Activated naive CD8-positive, alpha-beta T cell treated with anti-CD3 and anti-CD28 coated beads, Interleukin-2, amount 10 ng/mL, durations not matched to agents 7 days and 5 days (primary cell): Measurements from ENCODE around the gene JAZF1. TPM values are rescaled to one million over a fixed set of nuclear protein-coding genes. Genes with fewer than 3 reads are reported as not detected.
"Not testable (repeated sequence)": the region's sequence is repeated elsewhere in the genome, so short reads cannot be mapped to it uniquely, and the experiment has no call there.

Experiments
- ATAC-seq: fragments of 150-1000 bp; cut with Tn5 transposase; one replicate; pipeline ENCODE4 v1.10.0; 2021; ENCODE audit warnings: low read depth, moderate library complexity
- POLR2A ChIA-PET: fragments of 350-600 bp; sonication (Branson Sonifier 250); formaldehyde crosslinking; loops from one replicate; lab custom pipeline; 2021; ENCODE audit warnings: antibody characterized with exemption; lab: Charles Lee
- DNase-seq: peaks from one replicate; pipeline ENCODE4 v3.0.0; 2021
- H3K27ac Mint-ChIP-seq: one replicate; pipeline ENCODE4 v1.8.0; 2022; ENCODE audit warnings: mild to moderate bottlenecking, mixed read lengths
- H3K27me3 Mint-ChIP-seq: one replicate; pipeline ENCODE4 v1.8.0; 2022; ENCODE audit warnings: mild to moderate bottlenecking, moderate library complexity, mixed read lengths
- H3K36me3 Mint-ChIP-seq: one replicate; pipeline ENCODE4 v1.8.0; 2021; ENCODE audit warnings: mild to moderate bottlenecking, mixed read lengths
- H3K4me1 Mint-ChIP-seq: one replicate; pipeline ENCODE4 v1.8.0; 2021; ENCODE audit warnings: mixed read lengths
- H3K4me3 Mint-ChIP-seq: one replicate; pipeline ENCODE4 v1.8.0; 2022; ENCODE audit warnings: mild to moderate bottlenecking, moderate library complexity, mixed read lengths
- H3K9me3 Mint-ChIP-seq: one replicate; pipeline ENCODE4 v1.8.0; 2021; ENCODE audit warnings: mixed read lengths
- total RNA-seq, 2 experiments: library from RNA; stranded (reverse); gene quantifications; one replicate each; pipeline ENCODE4 v1.2.3, GENCODE V29; 2021

JAZF1 gene
- total RNA-seq, 2 experiments from 2014 or later = 4.4 to 4.7 TPM

GRCh38 chr7:27869056-27869455 is 311.5 kb downstream of the JAZF1 start:
- H3K4me3 Mint-ChIP-seq = no peak overlapping the region
- no peaks in the 10 kb centered on the region for H3K9me3 Mint-ChIP-seq
- POLR2A ChIA-PET = no interaction called here
- no peaks in the 10 kb centered on the region for H3K36me3 Mint-ChIP-seq
- DNase-seq = no peak
- no peak for ATAC-seq
- no peaks in the 10 kb centered on the region for H3K27me3 Mint-ChIP-seq
- H3K4me1 Mint-ChIP-seq = peaks cover 8% of the 10 kb centered on the region
- no peak overlapping the region for H3K27ac Mint-ChIP-seq

GRCh38 chr7:27868131-27868550 is 312.5 kb downstream of the JAZF1 start:
- Mint-ChIP-seq H3K36me3 (no peaks in the 10 kb centered on the region), H3K9me3 (no peaks in the 10 kb centered on the region), H3K4me1 (peaks cover 8% of the 10 kb centered on the region), H3K27ac (no peak overlapping the region), H3K4me3 (no peak overlapping the region), H3K27me3 (no peaks in the 10 kb centered on the region)
- ATAC-seq (no peak), DNase-seq (no peak)
- POLR2A ChIA-PET = no interaction called here

GRCh38 chr7:27866828-27867672 is 313.5 kb downstream of the JAZF1 start:
- Mint-ChIP-seq H3K36me3 (no peaks in the 10 kb centered on the region), H3K4me1 (peaks cover 8% of the 10 kb centered on the region), H3K9me3 (no peaks in the 10 kb centered on the region), H3K4me3 (no peak overlapping the region), H3K27ac (no peak overlapping the region), H3K27me3 (no peaks in the 10 kb centered on the region)
- POLR2A ChIA-PET = no interaction called here
- ATAC-seq (no peak), DNase-seq (no peak)

- peaks cover 8% of the 10 kb centered on the region for H3K4me1 Mint-ChIP-seq
- no peak overlapping the region for H3K27ac Mint-ChIP-seq
- H3K27me3 Mint-ChIP-seq = no peaks in the 10 kb centered on the region
- H3K36me3 Mint-ChIP-seq = no peaks in the 10 kb centered on the region
- H3K4me3 Mint-ChIP-seq = no peak overlapping the region
- no peaks in the 10 kb centered on the region for H3K9me3 Mint-ChIP-seq
- peak; percentile 76 for ATAC-seq
- no peak for DNase-seq
- POLR2A ChIA-PET = no interaction called here
These were observed 314.3 kb downstream of the JAZF1 start for GRCh38 chr7:27866256-27866655.

- POLR2A ChIA-PET = no interaction called here
- Mint-ChIP-seq H3K27me3 (peaks cover 4% of the 10 kb centered on the region), H3K36me3 (no peaks in the 10 kb centered on the region), H3K4me3 (no peak overlapping the region), H3K4me1 (peaks cover 8% of the 10 kb centered on the region), H3K27ac (no peak overlapping the region), H3K9me3 (no peaks in the 10 kb centered on the region)
- DNase-seq = no peak
- ATAC-seq = no peak
These were observed 316.7 kb downstream of the JAZF1 start for GRCh38 chr7:27863880-27864279.

- no peak for ATAC-seq
- Mint-ChIP-seq H3K27me3 (peaks cover 4% of the 10 kb centered on the region), H3K4me3 (no peak overlapping the region), H3K4me1 (peaks cover 6% of the 10 kb centered on the region), H3K9me3 (peaks cover 5% of the 10 kb centered on the region), H3K27ac (no peak overlapping the region), H3K36me3 (no peaks in the 10 kb centered on the region)
- POLR2A ChIA-PET = no interaction called here
- DNase-seq = no peak
These were observed 318.8 kb downstream of the JAZF1 start for GRCh38 chr7:27861747-27862146.

GRCh38 chr7:27860800-27861199 is 319.8 kb downstream of the JAZF1 start:
- Mint-ChIP-seq H3K27ac (no peak overlapping the region), H3K27me3 (peaks cover 4% of the 10 kb centered on the region), H3K36me3 (no peaks in the 10 kb centered on the region), H3K4me1 (no peaks in the 10 kb centered on the region), H3K9me3 (peaks cover 7% of the 10 kb centered on the region), H3K4me3 (no peak overlapping the region)
- POLR2A ChIA-PET = no interaction called here
- no peak for DNase-seq
- no peak for ATAC-seq

GRCh38 chr7:27856703-27857485 is 323.7 kb downstream of the JAZF1 start:
- H3K27ac Mint-ChIP-seq, ATAC-seq, H3K36me3 Mint-ChIP-seq, DNase-seq, H3K27me3 Mint-ChIP-seq, H3K4me1 Mint-ChIP-seq, POLR2A ChIA-PET, H3K4me3 Mint-ChIP-seq: not testable (repeated sequence)
- peaks cover 15% of the 10 kb centered on the region for H3K9me3 Mint-ChIP-seq

- POLR2A ChIA-PET = no interaction called here
- H3K9me3 Mint-ChIP-seq = peaks cover 7% of the 10 kb centered on the region
These were observed 330.1 kb downstream of the JAZF1 start for GRCh38 chr7:27850531-27850930.

GRCh38 chr7:27846388-27846787 is 334.2 kb downstream of the JAZF1 start:
- no peak overlapping the region for H3K4me3 Mint-ChIP-seq
- no peaks in the 10 kb centered on the region for H3K36me3 Mint-ChIP-seq
- H3K9me3 Mint-ChIP-seq = no peaks in the 10 kb centered on the region
- ATAC-seq = no peak
- H3K4me1 Mint-ChIP-seq = peaks cover 2% of the 10 kb centered on the region
- no peaks in the 10 kb centered on the region for H3K27me3 Mint-ChIP-seq
- POLR2A ChIA-PET = no interaction called here
- DNase-seq = no peak
- no peak overlapping the region for H3K27ac Mint-ChIP-seq

More at GRCh38 chr7:27850531-27850930, 330.1 kb downstream of the JAZF1 start:
- DNase-seq (no peak), ATAC-seq (no peak)
- H3K4me1 Mint-ChIP-seq = peaks cover 2% of the 10 kb centered on the region
- no peaks in the 10 kb centered on the region for H3K27me3 Mint-ChIP-seq
- no peak overlapping the region for H3K4me3 Mint-ChIP-seq
- no peak overlapping the region for H3K27ac Mint-ChIP-seq
- H3K36me3 Mint-ChIP-seq = peaks cover 6% of the 10 kb centered on the region

GRCh38 chr7:27843584-27844305 is 336.9 kb downstream of the JAZF1 start:
- POLR2A ChIA-PET = no interaction called here
- DNase-seq (no peak), ATAC-seq (no peak)
- Mint-ChIP-seq H3K27ac (no peak overlapping the region), H3K4me3 (no peak overlapping the region), H3K27me3 (no peaks in the 10 kb centered on the region), H3K36me3 (no peaks in the 10 kb centered on the region), H3K9me3 (no peaks in the 10 kb centered on the region), H3K4me1 (peaks cover 4% of the 10 kb centered on the region)

GRCh38 chr7:27842851-27843250 is 337.7 kb downstream of the JAZF1 start:
- Mint-ChIP-seq H3K27ac (no peak overlapping the region), H3K4me3 (no peak overlapping the region), H3K27me3 (no peaks in the 10 kb centered on the region), H3K9me3 (no peaks in the 10 kb centered on the region), H3K4me1 (peaks cover 4% of the 10 kb centered on the region), H3K36me3 (no peaks in the 10 kb centered on the region)
- no peak for DNase-seq
- POLR2A ChIA-PET = no interaction called here
- no peak for ATAC-seq

GRCh38 chr7:27842094-27842692 is 338.4 kb downstream of the JAZF1 start:
- no peak overlapping the region for H3K4me3 Mint-ChIP-seq
- H3K36me3 Mint-ChIP-seq = no peaks in the 10 kb centered on the region
- DNase-seq = no peak
- H3K9me3 Mint-ChIP-seq = no peaks in the 10 kb centered on the region
- POLR2A ChIA-PET = no interaction called here
- no peaks in the 10 kb centered on the region for H3K27me3 Mint-ChIP-seq
- peaks cover 3% of the 10 kb centered on the region for H3K4me1 Mint-ChIP-seq
- ATAC-seq = no peak
- no peak overlapping the region for H3K27ac Mint-ChIP-seq
